ENCODE measurements around the gene MLLT10.

DNA sequence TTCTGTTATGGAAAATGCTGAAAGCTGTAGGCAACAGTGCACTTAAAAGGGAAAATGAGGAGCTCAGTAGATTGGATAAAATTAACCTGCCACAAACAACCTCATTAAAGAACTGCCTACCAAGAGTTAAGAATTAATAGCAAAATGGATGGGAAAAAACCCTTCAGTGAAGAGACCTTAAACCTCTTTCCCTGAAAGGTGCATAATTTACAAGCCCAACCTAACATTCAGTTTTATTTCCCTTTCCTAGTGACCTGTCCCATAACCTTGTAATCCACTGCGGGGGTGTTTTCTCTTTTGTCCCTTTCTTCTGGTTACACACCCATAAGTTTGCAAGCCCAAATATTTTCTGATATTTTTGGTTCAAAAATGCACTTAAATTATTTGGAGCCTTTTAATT lies 30.5 kb upstream of the MLLT10 start:
- TF ChIP-seq, protein P1, sequence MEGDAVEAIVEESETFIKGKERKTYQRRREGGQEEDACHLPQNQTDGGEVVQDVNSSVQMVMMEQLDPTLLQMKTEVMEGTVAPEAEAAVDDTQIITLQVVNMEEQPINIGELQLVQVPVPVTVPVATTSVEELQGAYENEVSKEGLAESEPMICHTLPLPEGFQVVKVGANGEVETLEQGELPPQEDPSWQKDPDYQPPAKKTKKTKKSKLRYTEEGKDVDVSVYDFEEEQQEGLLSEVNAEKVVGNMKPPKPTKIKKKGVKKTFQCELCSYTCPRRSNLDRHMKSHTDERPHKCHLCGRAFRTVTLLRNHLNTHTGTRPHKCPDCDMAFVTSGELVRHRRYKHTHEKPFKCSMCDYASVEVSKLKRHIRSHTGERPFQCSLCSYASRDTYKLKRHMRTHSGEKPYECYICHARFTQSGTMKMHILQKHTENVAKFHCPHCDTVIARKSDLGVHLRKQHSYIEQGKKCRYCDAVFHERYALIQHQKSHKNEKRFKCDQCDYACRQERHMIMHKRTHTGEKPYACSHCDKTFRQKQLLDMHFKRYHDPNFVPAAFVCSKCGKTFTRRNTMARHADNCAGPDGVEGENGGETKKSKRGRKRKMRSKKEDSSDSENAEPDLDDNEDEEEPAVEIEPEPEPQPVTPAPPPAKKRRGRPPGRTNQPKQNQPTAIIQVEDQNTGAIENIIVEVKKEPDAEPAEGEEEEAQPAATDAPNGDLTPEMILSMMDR (IDR thresholded peaks at IDR 0.05): no peak
- TF ChIP-seq POLR2A (IDR thresholded peaks at IDR 0.05): no peak
- TF ChIP-seq EP300 (IDR thresholded peaks at IDR 0.05): no peak

Measured in ovary (tissue), 3 donors.